HG02884 (cell line): ENCODE results near the gene BRINP2.

Experiments used
- ATAC-seq: cut with Tn5 transposase; IDR thresholded peaks from one replicate; pipeline ENCODE4 v1.9.1; 2021; ENCODE audit warnings: mild to moderate bottlenecking, moderate library complexity; ENCODE audit not compliant: unreplicated experiment

Gene BRINP2

DNA sequence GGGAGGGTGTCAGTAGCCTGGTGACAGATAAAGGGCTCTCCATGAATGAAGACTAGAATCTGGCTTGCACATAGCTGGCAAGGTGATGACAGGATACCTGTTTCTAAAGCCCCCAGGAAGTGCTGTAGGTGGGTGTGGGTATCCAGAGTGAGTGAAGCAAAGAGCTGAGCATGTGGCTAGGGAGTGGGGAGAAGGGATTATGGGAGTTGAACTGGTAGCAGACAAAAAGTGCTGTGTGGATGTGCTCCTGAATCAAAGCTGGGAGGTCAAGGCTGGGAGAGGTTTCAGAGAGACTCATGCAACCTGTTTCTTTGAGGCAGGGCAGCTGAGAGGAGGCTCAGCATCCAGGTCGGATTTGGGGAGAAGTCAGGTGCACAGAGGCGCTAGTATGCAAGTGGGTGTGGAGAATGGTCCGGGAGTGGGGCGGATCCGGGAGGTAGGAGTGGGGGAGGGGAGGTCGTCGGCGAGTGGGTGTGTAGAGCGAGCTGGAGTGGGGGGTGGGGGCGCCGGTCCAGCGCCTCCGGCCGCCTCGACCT is 6.8 kb upstream of the BRINP2 start:
- no peak for ATAC-seq

DNA sequence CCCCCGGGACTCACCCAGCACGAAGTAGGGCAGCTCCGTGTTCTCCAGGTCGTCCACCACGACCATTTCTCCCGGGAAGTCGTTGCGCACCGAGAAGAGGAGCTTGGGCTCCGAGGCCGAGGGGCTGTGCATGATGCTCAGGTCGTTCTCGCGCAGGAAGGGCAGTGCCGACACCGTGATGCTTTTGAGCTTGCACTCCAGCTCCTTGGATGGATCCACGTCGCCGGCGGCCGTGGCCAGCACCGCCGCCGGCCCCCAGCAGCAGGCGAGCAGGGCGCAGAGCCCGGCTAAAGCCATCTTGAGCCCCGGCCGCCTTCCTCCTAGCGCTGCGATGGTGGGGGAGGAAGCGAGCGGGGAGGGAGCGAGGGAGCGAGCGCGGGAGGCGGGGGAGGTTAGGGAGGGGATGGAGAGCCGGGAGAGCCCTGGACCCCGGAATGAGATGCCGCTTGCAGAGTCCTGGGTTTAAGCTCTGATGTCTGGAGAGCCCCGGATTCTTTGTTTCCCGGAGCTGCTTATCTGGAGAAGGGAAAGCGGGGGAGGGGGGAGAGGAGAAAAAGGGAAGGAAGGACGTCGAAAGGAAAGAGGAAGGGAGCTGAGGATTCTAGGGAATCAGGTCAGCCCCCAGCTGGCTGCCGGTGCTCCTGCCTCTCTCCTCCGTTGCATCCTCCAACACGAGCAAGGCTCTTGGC is 6.2 kb upstream of the BRINP2 start, which contains the start of gene ASTN1:
TSS of gene ASTN1 (minus strand) at position 333 of the 689 bp plus-strand sequence. CDS start at position 297, 36 bp downstream.
- ATAC-seq: no peak

DNA sequence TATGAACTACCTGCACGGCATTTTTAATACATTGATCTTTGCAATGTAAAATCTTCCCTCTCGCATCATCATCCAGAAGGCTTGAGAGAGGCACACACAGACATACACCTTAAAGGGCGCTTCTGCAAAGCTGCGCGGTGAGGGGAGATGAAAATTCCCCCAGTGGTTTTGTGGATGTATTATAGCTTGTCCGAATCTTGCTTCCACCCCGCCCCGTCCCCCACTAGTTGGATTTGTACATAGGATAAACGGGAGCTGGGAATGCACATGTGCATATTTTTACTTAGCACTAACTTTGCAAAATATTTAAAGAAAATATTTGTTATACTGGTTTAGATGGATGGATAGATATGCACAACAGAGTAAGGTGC is 5.7 kb upstream of the BRINP2 start:
- no peak for ATAC-seq

DNA sequence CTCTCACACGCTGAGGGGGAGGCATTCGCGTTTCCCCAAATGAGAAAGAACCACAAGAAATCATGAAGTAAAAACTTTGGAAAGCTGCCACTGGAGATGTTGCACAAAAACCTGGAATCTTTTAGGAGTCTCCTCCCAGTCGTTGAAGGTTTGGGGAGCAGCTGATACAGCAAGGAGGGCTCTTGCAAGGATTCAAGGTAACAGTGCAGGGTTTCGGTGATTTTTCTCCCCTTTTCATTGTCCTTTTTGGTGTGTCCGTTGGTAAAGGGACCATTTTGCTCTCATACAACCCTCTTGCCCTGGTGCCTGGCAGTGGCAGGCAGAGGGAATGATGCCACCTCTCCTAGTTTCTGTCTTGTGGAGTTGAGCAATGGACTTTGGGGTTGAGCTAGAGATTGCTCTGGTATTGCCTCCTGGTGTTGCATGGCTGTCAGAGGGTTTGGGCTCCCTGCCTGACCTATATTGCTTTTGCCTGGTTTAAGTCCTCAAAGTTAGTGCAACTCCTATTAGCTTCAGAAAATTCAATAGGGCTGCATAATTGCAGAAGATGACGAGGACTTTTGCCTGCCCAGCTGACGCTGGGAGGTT is 872 bp downstream of the BRINP2 start:
- no peak for ATAC-seq

DNA sequence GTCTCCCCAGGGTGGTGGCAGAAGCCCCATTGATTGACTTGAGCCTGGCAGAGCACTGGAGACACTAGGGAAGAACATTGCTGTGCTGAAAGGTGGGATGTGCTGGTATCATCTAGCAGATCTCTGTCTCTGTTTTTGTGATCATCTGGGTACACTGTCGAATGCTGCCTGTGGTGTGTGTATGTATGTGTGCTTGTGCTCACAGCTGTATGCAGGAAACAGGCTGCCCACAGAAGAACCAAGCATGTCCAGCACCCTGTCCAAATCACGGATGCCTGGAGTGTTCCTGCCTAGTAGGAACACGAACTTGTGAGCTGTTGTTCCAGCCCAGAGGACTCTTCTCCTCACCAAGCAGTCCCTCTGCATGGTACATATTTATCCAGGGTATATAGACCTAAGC is 1.5 kb downstream of the BRINP2 start:
- no peak for ATAC-seq

DNA sequence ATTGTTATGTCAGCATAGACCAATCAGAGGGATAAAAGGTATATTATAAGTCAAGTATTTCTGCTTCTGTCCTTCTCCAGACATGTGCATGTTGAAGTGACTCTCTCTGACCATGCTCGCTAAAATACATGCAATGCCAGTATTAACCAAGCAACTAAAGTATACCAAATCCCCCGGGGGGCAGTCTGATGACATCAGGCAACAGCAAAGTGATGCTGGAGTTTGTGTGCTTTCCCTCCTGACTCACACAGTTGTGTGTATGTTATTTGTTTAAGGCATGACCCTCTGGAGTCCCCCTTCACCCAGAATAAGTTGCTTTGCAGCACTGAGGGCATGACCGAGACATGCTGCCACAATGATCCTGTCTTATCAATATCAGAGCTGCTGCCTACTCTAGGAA is 2.1 kb downstream of the BRINP2 start:
- ATAC-seq: no peak

DNA sequence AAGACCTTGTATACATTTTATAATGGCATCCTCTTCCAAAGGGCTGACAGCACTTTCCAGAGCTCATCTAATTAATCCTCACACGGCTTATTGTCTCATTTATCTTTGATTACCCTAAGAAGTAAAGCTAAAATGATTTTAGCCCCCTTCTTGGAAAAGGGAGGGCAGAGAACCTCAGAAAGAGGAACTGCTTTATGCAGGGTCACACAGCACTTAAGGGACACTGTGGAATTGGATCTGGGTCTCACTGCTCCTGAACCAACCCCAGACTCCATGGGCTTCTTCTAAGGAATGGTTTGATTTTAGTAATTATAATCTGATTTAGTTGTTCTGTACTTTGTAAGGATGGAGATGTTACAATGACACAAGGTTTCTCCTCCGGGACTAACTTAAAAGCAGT is 3.2 kb downstream of the BRINP2 start:
- no peak for ATAC-seq

DNA sequence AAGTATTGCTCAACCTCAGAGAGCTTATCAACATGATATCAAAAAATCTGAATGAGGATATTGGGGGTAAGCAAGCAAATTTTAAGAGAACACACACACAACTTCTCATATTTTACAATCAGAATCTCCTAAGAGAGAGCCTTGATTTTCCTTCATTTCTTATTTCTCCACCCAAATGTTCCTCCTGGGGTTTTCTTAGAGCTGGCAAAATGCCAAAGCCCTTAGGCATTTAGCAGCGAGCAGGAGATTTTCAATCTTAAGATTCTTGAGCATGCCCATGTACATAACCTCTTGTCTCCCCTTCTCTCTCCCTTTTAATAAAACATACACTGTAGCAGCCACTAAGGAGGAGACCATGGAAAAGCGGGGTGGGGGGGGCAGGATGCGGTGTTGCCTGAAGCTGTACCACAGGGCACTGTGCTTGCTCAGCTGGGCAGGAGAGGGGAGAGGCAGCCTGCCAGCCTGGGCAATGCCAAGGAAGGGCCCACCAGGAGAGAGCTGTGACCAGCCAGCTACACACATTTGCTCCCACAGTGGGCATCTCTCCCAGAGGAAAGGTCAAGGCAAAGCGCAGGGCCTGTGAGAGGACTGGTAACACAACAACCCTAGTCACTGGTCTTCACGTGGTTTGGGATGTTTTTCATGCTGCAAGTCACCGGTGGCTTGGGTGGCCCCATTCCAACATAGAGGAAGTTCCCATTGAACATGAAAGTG is 4.3 kb downstream of the BRINP2 start:
- ATAC-seq: no peak

DNA sequence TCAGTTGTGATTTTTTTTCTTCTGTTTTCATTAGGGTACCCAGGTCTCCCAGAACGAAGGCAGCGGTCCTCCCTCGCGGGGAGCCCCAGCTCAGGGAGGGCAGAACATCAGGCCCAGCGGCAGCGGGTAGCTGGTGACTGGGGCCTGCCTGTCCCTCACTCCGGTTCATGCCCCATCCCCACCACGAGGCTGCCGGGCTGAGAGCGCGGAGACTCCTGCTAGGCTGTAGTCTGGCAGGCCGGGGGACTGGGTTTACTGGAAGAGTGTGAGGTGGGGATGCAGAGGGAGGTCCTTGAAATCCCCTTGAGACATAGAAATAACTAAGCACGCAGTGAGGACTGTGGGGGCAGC is 10.5 kb downstream of the BRINP2 start:
- ATAC-seq: no peak

DNA sequence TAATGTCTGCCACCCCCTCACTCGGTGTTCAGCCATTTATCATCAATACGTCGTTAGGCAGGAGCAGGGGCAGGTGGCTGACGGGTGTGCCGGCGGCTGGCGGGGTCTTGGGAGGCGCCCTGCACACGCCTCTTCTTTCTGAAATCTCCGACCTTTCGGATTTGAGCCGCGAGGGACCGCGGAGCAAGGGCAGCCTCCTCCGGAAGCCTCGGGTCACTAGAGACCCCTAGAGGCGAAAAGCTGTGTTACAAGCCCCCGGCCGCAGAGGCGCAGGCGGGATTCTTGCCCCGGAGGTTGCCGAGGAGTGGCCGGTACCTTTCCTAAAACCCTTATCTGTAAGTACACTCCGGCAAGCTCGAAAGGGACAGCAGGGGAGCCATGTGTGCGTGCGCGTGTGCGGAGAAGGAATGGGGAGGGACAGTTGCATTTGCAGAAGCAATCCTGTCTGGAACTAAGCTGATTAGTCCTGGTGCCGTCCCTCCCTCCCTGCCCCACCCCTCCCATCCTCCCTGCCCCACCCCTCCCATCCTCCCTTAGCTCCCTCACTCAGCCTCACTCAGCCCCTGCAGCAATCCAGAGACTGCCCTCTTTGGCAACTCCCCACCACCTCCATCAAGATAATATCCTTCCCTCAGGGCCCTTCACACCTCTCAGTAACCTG is 11.0 kb downstream of the BRINP2 start:
- peak; percentile 97 for ATAC-seq

DNA sequence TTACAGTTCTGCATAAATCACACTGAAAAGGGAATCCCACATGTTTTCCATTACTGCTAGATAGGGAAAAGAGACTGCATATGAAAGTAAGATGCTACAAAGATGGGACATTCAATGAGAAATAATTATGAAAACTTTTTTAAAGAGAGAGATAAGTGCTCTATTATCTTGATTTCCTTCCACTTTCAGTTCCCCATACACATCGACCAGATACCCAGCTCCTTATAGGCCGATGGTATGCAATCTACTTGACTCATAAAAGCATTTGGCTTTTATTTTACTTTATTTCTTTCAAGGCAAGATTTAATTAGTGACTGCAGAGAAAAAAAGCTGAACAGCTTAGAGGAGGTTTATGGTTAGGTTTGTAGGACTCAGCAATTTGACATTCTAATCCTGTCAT is 13.1 kb downstream of the BRINP2 start:
- ATAC-seq: no peak

DNA sequence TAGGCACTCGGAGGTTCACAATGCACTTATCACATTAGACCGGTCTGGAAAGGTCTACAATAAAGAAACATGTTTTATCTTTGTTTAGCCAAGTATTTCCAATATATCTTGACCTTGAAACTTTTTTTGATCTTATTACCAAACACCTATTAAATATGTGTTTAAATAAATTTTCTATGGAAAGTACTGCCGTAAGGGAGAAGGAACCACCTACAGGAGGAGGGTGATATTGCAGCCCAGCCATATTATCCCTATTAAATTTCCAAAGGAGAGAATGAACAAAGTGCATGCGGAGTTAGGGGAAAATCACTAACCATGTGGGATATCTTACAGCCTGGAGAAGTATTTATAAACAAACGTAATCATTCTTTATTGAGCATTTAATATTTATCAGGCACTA is 14.5 kb downstream of the BRINP2 start:
- no peak for ATAC-seq

DNA sequence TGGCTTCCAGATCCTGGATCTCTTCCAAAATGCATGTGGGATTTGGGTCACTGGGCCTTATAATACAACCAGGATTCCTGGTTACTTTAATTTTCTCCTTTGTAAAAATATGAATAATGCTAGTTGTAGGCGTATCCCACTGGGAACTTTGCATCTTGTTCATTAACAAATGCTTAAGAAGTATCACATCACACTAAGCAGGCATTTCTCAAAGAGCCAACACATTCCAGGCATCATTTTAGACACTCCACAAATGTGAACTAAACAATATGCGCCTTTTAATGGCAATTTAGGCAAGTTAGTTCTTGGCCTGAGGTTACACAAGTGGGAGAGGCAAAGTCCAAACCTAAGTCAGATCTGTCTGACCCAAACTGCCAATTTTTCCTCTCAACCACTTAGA is 15.9 kb downstream of the BRINP2 start:
- no peak for ATAC-seq

DNA sequence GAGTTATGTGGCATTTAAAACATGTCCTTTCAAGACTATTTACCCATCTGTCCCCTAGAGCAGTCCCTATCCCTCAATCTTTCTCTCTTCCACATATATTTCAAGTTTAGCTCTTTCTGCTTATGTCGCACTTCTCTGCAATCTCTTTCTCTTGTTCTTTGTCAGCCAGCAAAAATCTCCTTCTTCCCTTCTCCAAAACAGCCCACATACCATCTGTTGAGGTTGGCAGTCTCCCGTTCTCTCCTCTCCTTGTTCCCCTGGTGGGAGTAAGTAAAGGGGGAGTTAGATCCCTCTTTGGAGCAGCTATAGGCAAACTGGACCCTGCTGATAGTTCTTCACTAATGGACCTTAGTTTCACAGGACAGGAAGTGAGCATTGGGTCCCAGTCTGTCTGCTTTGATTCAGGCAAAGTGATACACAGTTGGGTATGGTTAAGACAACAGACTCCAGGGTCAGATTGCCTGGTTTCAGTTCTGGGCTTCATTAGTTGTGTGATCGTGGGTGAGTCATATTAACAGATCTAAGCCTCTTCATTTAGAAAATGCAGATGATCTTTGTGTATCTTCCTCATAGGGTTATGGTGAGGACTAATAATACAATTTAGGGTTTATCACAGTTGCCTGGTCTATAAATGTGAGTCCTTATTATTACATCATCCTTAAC is 19.7 kb downstream of the BRINP2 start:
- no peak for ATAC-seq

DNA sequence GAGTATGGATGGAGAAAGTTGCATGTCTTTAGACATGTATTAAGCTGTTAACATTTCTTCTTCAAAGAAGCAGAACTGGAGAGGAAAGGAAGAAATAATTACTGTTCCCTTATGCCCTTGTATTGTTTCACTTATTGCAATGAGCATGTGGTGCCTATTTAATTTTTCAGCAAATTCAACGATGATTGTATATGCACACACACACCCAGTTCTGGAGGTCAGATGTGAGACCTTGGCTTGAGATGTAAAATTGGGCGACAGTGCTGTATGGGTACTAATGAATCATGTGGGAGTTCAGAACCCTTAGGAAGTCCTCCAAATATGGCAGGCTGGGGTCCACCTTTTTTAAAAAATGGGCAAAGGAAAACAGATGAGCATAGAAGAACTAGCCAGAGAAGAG is 27.5 kb downstream of the BRINP2 start:
- ATAC-seq: no peak

DNA sequence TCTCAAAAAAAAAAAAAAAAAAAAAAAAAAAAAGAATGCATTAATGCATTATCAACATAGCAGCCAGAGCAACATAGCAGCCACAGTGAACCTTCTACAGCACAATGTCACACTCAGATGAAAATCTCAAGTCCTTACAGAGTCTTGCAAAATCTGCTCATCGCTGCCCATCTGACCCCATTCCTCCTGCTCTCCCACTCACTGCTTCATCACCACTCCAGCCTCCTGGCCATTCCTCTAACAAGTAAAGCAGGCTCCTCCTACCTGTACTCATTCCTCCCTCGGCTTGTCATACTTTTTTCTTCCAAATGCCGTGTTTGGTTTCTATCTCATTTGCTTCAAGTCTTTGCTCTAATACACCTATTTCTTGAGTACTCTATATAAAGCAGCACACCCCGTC is 29.5 kb downstream of the BRINP2 start:
- ATAC-seq: no peak

DNA sequence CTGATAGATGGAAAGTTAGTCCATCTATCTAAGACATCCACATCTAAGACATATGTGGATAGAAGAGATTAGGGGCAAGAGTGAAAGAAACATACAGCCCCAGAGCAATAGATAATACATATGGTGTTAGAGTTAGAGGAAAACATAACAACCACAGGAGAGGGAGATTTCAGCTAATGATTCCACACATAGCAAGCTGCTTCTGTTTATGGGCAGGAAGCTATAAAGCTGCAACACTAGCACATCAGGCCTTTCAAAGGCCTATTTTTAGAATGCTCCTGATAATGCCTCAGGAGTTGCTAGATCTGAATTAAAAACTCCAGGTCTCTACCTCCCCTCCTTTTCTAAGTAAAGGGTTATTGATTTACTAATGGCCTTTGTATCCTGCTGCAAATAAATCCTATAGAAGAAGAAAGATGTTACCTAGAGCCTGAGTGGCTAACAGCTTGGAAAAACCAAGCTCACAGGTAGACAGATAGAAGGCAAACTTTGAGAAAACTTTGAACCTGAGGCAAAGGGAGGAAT is 36.1 kb downstream of the BRINP2 start:
- ATAC-seq: no peak

DNA sequence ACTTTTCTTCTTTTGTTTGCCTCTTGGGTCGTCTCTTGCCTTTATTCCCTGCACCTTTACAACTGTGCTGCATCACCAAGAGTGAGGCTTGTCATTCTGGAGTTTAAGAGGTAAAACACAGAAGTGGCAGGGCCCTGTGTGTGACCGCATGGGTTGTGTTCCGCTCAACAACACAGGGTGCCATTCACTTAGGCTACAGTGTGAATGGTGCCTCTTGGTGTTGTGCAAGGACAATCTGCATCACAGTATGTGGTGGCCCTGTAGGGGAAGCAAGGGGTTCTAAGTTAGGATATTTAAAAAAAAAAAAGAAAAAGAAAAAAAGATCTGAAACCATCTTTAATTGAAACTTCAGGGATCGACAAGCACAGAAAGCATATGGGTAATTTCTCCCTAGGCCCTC is 38.2 kb downstream of the BRINP2 start:
- ATAC-seq: no peak

DNA sequence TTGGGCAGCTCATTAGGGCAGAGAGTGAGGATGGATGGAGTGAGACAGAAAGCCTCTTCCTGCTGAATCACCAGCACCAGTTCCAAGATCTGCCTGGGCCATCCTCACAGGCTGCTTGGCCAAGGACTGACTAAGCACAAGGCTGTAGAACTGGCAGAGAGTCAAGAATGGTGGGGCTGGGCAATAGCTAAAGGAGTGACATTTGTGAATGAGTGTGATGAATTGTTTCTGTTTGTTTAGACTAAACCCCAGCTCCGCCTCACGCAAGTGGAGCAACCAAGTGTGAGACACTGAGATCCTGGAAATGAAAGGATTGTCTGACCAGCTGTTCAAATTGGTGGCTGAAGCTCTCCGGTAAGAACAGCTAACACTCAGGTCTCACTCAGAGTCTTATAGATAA is 38.6 kb downstream of the BRINP2 start:
- no peak for ATAC-seq

DNA sequence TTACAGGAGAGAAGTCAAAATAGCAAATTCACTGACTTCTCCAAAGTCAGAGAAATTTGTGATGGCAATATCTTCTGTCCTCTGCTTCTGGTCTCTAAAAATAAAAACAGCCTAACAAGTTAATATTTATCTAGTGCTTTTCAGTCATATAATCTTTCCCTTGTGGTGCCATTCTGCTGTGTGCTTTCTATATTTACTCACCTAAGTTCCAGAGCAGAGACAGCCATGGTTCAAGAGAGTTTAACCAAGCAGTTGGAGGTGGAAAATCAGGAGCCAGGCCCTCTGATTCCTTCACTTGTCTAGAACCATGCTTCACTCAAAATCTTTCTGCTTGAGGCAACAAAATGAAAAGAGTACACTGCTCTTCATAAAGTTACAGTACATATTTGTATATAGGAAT is 39.3 kb downstream of the BRINP2 start:
- no peak for ATAC-seq

DNA sequence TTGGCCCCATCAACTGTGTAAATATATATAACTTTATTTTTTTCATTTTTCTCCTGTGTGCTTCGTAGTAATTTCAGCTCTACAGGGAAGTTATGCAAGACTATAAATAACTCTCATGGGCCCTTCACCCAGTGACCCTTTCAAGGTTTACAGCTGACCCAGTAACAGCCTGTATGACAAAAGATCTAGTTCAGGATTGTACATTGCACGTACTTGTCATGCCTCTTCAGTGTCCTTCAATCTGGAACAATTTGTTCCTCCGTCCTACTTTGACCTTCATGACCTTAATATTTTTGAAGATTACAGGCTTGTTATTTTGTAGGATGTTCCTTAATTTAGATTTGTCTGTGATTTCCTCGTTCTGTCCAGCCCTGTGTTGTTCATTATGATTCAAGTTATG is 40.5 kb downstream of the BRINP2 start:
- no peak for ATAC-seq
